GM12891 (cell line): ENCODE data around the gene AXIN1.
A peak's percentile ranks its signal among the peaks of the same experiment; 100 is the strongest.

Source experiments
- DNase-seq: peaks from one replicate; pipeline ENCODE4 v3.0.0; 2011; ENCODE audit warnings: low spot score; ENCODE audit not compliant: insufficient read length
- FAIRE-seq: peaks from 2 replicates; lab custom pipeline; 2011; peaks lifted over from hg19 to GRCh38; lab: Jason Lieb, UNC
- PAX5 ChIP-seq: IDR thresholded peaks from 2 replicates; pipeline ENCODE4 v1.6.1; 2011; ENCODE audit warnings: low read length, moderate library complexity, mild to moderate bottlenecking; ENCODE audit not compliant: insufficient read depth, severe bottlenecking
- POLR2A ChIP-seq: IDR thresholded peaks from 2 replicates; pipeline ENCODE4 v1.6.1; 2011; ENCODE audit warnings: low read depth, low read length, control low read depth
- POLR2AphosphoS5 ChIP-seq: IDR thresholded peaks from 2 replicates; pipeline ENCODE4 v1.6.1; 2011; ENCODE audit warnings: low read depth, low read length, control low read depth
- POU2F2 ChIP-seq: IDR thresholded peaks from 2 replicates; pipeline ENCODE4 v1.6.1; 2011; ENCODE audit warnings: low read depth, mild to moderate bottlenecking, control low read depth, low read length, moderate library complexity
- SPI1 ChIP-seq: IDR thresholded peaks from 2 replicates; pipeline ENCODE4 v1.6.1; 2011; ENCODE audit warnings: low read depth, low read length, control low read depth
- TAF1 ChIP-seq: IDR thresholded peaks from 2 replicates; pipeline ENCODE4 v1.6.1; 2011; ENCODE audit warnings: low read depth, low read length, control low read depth

Gene AXIN1

GRCh38 chr16:278863-279366 lies 73.6 kb downstream of the AXIN1 start:
- FAIRE-seq (peak; percentile 76), DNase-seq (peak; percentile 73)
- no peak for TF ChIP-seq POLR2AphosphoS5
- TF ChIP-seq POLR2A = no peak
- TF ChIP-seq POU2F2 = no peak
- TF ChIP-seq SPI1 = no peak
- TF ChIP-seq TAF1 = no peak
- TF ChIP-seq PAX5 = no peak

DNA sequence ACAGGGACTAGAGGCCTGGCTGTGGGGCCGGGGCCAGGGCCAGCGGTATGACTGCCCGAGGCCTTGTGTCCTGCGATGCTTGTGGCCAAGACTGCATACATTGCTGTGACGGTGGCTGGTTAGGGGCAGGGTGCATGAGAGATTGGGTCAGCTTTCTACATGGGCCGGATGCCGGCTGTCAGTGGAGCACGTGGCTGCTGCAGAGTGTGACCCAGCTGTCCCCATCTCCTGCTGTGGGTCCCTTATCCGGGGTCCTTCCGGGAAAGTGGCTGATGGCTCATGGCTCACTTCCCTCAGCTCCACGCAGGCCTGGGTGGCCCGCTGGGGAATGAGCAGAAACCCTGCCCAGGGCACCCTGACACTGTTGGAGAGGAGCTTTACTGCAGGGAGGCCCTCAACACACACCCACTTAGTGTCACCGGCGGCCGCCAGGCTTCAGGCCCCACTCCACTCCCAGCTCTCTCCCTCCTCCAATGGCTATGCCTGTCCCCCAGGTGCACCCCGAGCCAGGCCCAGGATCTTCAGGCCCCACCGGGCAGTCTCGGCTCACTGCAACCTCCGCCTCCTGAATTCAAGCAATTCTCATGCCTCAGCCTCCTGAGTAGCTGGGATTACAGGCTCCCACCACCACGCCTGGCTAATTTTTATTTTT lies 76.0 kb downstream of the AXIN1 start:
- TF ChIP-seq POLR2AphosphoS5 = no peak
- TF ChIP-seq PAX5 = no peak
- TF ChIP-seq SPI1 = no peak
- no peak for TF ChIP-seq POU2F2
- no peak for TF ChIP-seq POLR2A
- no peak for TF ChIP-seq TAF1
- FAIRE-seq (no peak), DNase-seq (no peak)

DNA sequence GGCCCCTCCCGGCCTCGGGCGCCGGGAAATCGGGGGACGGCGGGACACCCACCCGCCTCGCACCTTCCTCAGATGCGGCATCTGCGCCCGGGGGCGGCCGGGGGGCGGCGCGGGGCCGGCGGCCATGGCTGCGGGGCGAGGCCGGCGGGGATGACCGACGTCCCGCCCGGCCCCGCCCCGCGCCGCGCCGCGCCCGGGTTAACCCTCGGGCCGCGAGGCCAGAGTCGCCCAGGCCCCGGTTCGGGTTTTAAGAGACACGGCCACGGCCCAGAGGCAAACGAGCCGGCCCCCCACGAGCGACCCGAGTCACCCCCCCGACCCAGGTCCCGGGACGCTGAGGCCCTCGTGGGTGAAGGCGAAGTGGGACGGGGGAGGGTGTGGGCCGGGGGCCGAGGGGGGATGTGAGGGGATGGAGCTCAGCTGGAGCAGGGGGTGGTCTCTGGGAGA lies 76.7 kb downstream of the AXIN1 start, which contains the start of gene RGS11:
RGS11 (minus strand) TSS at position 159 of the 447 bp plus-strand sequence; CDS start at position 126, 33 bp downstream.
- TF ChIP-seq PAX5 (no peak), TAF1 (no peak), POLR2AphosphoS5 (no peak), POLR2A (no peak), POU2F2 (no peak), SPI1 (no peak)
- DNase-seq (no peak), FAIRE-seq (no peak)

GRCh38 chr16:275041-275641 lies 77.4 kb downstream of the AXIN1 start:
- no peak for TF ChIP-seq POLR2A
- no peak for TF ChIP-seq PAX5
- TF ChIP-seq SPI1 = no peak
- no peak for TF ChIP-seq POU2F2
- TF ChIP-seq TAF1 = no peak
- TF ChIP-seq POLR2AphosphoS5 = no peak
- peak; percentile 41 for FAIRE-seq
- peak; percentile 64 for DNase-seq

GRCh38 chr16:273547-274421 lies 78.7 kb downstream of the AXIN1 start:
- no peak for DNase-seq
- no peak for FAIRE-seq
- no peak for TF ChIP-seq POU2F2
- no peak for TF ChIP-seq SPI1
- no peak for TF ChIP-seq PAX5
- no peak for TF ChIP-seq POLR2AphosphoS5
- TF ChIP-seq TAF1 = no peak
- no peak for TF ChIP-seq POLR2A

DNA sequence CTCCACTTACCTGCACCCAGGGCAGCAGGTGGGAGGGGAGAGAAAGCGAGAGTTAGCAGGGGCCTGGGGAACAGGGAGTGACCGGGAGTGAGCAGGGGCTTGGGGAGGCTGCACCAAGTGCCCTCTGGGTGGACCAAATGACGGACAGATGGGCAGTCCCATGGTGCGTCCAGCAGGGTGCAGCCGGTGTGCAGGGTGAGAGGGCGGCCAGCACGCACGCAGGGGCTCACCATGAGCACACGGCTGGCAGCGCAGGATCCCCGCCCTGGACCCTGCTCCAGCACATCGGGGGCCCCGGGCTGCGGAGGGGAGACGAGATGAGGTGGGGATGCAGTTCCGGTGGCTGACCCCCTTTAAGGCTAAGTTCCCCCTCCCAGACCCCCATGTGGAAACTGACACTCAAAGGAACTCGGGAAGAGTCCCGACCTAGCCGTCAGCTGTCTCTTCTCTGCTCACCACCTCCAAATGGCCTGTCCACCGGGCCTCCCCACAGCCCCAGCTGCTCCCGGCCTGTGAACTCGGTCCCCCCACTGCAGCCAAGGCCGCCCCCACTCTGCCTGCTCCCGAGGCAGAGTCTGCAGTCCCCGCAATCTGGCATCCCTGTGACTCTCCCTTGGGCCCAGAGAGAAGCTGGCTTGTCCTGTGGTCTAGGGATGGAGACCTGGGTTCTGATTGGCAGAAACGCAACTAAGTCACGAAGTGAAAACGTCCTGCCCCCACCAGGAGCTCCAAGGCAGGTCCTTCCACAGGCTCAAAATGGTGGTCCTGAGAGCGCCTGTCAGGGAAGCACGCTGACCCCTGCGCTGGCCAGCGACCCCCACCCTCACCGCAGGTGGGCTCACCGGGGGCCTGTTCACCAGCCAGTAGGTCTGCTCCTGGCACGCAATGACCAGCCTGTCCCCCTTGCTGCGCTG lies 79.6 kb downstream of the AXIN1 start:
- no peak for TF ChIP-seq SPI1
- TF ChIP-seq POLR2A = no peak
- TF ChIP-seq PAX5 = no peak
- no peak for TF ChIP-seq POU2F2
- no peak for TF ChIP-seq TAF1
- TF ChIP-seq POLR2AphosphoS5 = no peak
- FAIRE-seq (no peak), DNase-seq (no peak)

DNA sequence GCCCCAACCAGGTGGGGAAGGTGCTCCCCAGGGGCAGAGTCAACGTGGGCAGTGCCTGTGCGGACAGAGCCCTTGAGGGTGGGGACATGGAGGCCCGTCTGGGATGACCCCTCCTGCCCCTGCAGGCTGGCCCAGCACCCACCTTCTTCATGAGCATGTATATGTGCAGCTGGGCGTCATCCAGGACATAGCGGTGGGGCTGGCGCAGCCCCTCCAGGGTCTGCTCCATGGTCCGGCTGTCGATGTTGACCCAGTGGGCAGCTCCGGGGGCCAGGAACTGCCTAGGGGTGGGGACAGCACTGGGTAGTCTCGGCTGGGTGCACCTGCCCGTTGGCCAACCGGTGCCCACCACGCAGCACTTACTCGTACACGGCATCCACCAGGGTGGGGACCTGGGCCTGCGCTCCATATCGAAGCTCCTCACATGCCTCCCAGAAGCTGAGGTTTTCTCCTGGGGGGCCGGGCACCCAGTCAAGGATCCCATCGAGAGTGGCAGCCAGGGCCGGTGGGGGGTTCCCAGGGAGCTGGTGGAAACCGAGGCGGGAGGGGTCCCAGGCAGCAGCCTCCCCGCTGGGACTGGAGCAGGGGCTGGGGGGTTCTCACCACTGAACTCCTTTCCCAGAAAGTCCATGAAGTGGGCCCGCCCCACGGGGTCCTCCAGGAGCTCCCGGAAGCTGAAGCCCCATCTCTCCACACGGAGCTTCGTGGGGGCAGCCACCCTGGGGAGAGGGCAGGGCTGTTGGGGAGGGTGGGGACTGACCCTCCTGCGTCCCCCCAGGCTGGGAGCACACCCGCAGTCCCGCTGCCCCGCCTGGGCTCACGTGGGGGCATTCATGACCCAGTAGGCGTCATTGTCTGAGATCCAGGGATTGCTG lies 81.9 kb downstream of the AXIN1 start:
- no peak for TF ChIP-seq POLR2AphosphoS5
- TF ChIP-seq POU2F2 = no peak
- no peak for TF ChIP-seq POLR2A
- TF ChIP-seq PAX5 = no peak
- no peak for TF ChIP-seq TAF1
- TF ChIP-seq SPI1 = no peak
- no peak for DNase-seq
- no peak for FAIRE-seq
